Fibroblast of lung (primary cell): ENCODE measurements around the gene FKBP8. TPM values are rescaled to one million over a fixed set of nuclear protein-coding genes. Genes with fewer than 3 reads are reported as not detected.

ENCODE experiments used
- DNase-seq, 2 donors: peaks; one replicate each; pipeline versions ENCODE4 v3.0.0 to v3.0.0-alpha.2; 2010; ENCODE audit warnings: low read depth in 2 of 2
- H2AFZ ChIP-seq: 2 replicates; pipeline ENCODE4 v1.5.1; 2012; ENCODE audit warnings: low read length, control low read depth, inconsistent platforms
- H3K27ac ChIP-seq: 2 replicates; pipeline ENCODE4 v1.5.1; 2011; ENCODE audit warnings: low read length, control low read depth; ENCODE audit not compliant: insufficient read depth
- H3K27me3 ChIP-seq: 2 replicates; pipeline ENCODE4 v1.5.1; 2011; ENCODE audit warnings: mild to moderate bottlenecking, low read length; ENCODE audit not compliant: control insufficient read depth, insufficient read depth
- H3K36me3 ChIP-seq: 2 replicates; pipeline ENCODE4 v1.5.1; 2011; ENCODE audit warnings: low read length; ENCODE audit not compliant: control insufficient read depth, insufficient read depth
- H3K4me1 ChIP-seq: 2 replicates; pipeline ENCODE4 v1.5.1; 2011; ENCODE audit warnings: low read length; ENCODE audit not compliant: control insufficient read depth, insufficient read depth; ENCODE audit errors: extremely low read depth
- H3K4me2 ChIP-seq: 2 replicates; pipeline ENCODE4 v1.5.1; 2011; ENCODE audit warnings: low read length, control low read depth; ENCODE audit not compliant: insufficient read depth; ENCODE audit errors: extremely low read depth
- H3K4me3 ChIP-seq, 4 experiments: fragments of 200-600 bp in 1 of 4; sonication (generic) in 1 of 4; replicated peaks in 1 of 4; 2 replicates each; pipeline ENCODE4 v1.5.1; 2011 to 2016; ENCODE audit warnings: low read length in 4 of 4, low read depth in 3 of 4, mild to moderate bottlenecking in 3 of 4, control low read depth in 2 of 4, inconsistent platforms in 1 of 4, mixed read lengths in 1 of 4; ENCODE audit not compliant: insufficient read depth in 1 of 4; ENCODE audit errors: control extremely low read depth in 1 of 4
- H3K79me2 ChIP-seq: 2 replicates; pipeline ENCODE4 v1.5.1; 2012; ENCODE audit warnings: mild to moderate bottlenecking, low read length, inconsistent platforms; ENCODE audit not compliant: control insufficient read depth, insufficient read depth
- H3K9ac ChIP-seq: 2 replicates; pipeline ENCODE4 v1.5.1; 2011; ENCODE audit warnings: mild to moderate bottlenecking, low read length, control low read depth; ENCODE audit not compliant: insufficient read depth
- H3K9me3 ChIP-seq: 2 replicates; pipeline ENCODE4 v1.5.1; 2012; ENCODE audit warnings: low read depth, low read length; ENCODE audit not compliant: control insufficient read depth, insufficient read depth
- H4K20me1 ChIP-seq: 2 replicates; pipeline ENCODE4 v1.5.1; 2011; ENCODE audit warnings: low read length; ENCODE audit not compliant: control insufficient read depth, insufficient read depth; ENCODE audit errors: extremely low read depth
- EZH2 ChIP-seq: IDR thresholded peaks from 2 replicates; pipeline ENCODE4 v1.5.1; 2012; ENCODE audit warnings: low read length, control low read depth, mild to moderate bottlenecking; ENCODE audit errors: missing control alignments
- polyA plus RNA-seq, 2 donors: library from polyadenylated mRNA; depleted of rRNA in 1 of 2; stranded (reverse) in 1 of 2; unstranded in 1 of 2; fragments of >200 nt; gene quantifications; 2 replicates each; pipeline ENCODE4 v1.2.1, GENCODE V29; 2011 to 2012; ENCODE audit warnings: missing spikeins in 1 of 2
- total RNA-seq: library from RNA; depleted of rRNA; stranded (reverse); fragments of >200 nt; gene quantifications from 2 replicates; pipeline ENCODE4 v1.2.1, GENCODE V29; 2014
- TF ChIP-seq, protein P1 (sequence below), 2 donors: IDR thresholded peaks in 1 of 2; conservative IDR thresholded peaks in 1 of 2; 1 replicate in 1 of 2; 2 replicates in 1 of 2; pipeline ENCODE4 v1.5.1; 2011 to 2012; ENCODE audit warnings: low read length in 2 of 2, control low read depth in 1 of 2, inconsistent platforms in 1 of 2, low read depth in 1 of 2, mild to moderate bottlenecking in 1 of 2

The FKBP8 gene
- total and polyA plus RNA-seq, 2 donors (not counting 1 experiment from before 2014, with no cell fraction given): 135 to 289 TPM

- Histone ChIP-seq H3K4me2 (no peak overlapping the region), H3K9me3 (no peaks in the 10 kb centered on the region), H2AFZ (no peak overlapping the region), H3K27me3 (no peaks in the 10 kb centered on the region), H3K4me3 (no peak overlapping the region), H3K79me2 (peaks cover 80% of the 10 kb centered on the region), H3K9ac (no peak overlapping the region), H3K27ac (no peak overlapping the region), H3K36me3 (no peaks in the 10 kb centered on the region), H4K20me1 (no peaks in the 10 kb centered on the region), H3K4me1 (peaks cover 10% of the 10 kb centered on the region)
- no peak for DNase-seq
- TF ChIP-seq EZH2: no peak
- TF ChIP-seq, protein P1, sequence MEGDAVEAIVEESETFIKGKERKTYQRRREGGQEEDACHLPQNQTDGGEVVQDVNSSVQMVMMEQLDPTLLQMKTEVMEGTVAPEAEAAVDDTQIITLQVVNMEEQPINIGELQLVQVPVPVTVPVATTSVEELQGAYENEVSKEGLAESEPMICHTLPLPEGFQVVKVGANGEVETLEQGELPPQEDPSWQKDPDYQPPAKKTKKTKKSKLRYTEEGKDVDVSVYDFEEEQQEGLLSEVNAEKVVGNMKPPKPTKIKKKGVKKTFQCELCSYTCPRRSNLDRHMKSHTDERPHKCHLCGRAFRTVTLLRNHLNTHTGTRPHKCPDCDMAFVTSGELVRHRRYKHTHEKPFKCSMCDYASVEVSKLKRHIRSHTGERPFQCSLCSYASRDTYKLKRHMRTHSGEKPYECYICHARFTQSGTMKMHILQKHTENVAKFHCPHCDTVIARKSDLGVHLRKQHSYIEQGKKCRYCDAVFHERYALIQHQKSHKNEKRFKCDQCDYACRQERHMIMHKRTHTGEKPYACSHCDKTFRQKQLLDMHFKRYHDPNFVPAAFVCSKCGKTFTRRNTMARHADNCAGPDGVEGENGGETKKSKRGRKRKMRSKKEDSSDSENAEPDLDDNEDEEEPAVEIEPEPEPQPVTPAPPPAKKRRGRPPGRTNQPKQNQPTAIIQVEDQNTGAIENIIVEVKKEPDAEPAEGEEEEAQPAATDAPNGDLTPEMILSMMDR (conservative IDR thresholded peaks at IDR 0.05 in 1 of 2, IDR thresholded peaks at IDR 0.05 in 1 of 2; ENCODE audit: low read depth in 1 of 2, low read length in 2 of 2): no peak
Observed at GRCh38 chr19:18489627-18490184, 53.7 kb downstream of the FKBP8 start.

DNA sequence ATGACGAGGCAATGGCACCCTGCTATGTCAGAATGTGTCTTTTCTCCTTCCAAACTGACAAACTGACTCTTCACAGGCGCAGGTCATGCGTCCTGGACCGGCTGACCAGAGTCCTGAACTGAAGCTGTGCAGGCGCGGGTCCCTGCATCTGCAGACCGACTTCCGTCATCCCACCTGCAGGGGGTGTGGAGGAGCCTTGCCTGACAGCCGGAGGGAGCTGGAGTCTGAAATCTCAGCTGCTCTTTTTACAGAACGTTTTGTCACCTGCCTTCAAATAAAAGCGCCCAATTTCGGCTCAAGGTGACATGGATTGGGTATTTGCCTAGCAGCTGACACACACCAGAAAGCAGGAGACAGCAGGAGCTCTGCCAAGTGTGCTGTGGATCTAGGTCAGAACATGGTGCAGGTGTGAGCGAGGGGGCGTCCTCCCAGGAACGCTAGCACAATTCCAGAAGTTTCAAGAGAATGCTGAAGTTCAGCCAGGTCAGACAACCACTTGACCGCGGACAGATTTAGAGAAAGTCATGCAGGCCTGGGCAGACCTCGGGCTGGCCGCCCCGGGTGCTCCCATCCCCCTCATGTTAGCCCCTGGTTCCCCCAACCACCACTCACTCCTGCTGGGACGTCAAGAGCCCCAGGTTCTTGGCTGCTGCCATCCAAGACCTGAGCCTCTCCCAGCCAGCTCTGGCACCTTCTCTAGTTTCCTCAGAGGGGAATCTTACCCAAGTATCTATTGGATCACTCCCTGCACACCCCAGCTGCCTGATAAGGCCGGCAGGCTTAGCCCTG lies 54.3 kb downstream of the FKBP8 start:
- H3K27ac ChIP-seq: no peak overlapping the region
- no peak overlapping the region for H3K4me2 ChIP-seq
- no peak overlapping the region for H3K4me3 ChIP-seq
- no peak overlapping the region for H3K9ac ChIP-seq
- H3K4me1 ChIP-seq: peaks cover 8% of the 10 kb centered on the region
- H2AFZ ChIP-seq: no peak overlapping the region
- no peak for TF ChIP-seq EZH2
- TF ChIP-seq, protein P1 (conservative IDR thresholded peaks at IDR 0.05 in 1 of 2, IDR thresholded peaks at IDR 0.05 in 1 of 2; ENCODE audit: low read depth in 1 of 2, low read length in 2 of 2): peak in 1 of 2 donors; percentile 27
- no peaks in the 10 kb centered on the region for H3K9me3 ChIP-seq
- H3K27me3 ChIP-seq: no peaks in the 10 kb centered on the region
- H3K36me3 ChIP-seq: no peaks in the 10 kb centered on the region
- H4K20me1 ChIP-seq: no peaks in the 10 kb centered on the region
- no peak for DNase-seq
- peaks cover 81% of the 10 kb centered on the region for H3K79me2 ChIP-seq

DNA sequence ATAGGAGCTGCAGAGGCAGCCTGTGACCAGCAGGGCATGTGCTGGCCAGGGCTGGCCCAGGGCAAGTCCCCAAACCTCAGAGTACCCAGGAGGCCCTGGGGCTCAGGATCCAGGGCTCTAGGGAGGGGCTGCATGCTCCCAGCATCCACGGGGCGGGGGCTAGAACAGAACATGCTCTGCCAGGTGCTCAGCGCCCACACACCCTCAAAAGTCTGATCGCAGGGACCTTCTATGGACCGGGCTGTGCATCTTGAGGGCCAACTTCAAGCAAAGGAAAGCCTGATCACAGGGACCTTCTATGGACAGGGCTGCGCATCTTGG lies 55.0 kb downstream of the FKBP8 start:
- TF ChIP-seq, protein P1 (conservative IDR thresholded peaks at IDR 0.05 in 1 of 2, IDR thresholded peaks at IDR 0.05 in 1 of 2; ENCODE audit: low read depth in 1 of 2, low read length in 2 of 2): peak; percentile 31 to 39
- TF ChIP-seq EZH2: no peak
- Histone ChIP-seq H3K9ac (no peak overlapping the region), H3K36me3 (no peaks in the 10 kb centered on the region), H3K79me2 (peaks cover 80% of the 10 kb centered on the region), H3K9me3 (no peaks in the 10 kb centered on the region), H3K4me1 (peaks cover 7% of the 10 kb centered on the region), H3K4me3 (no peak overlapping the region), H2AFZ (no peak overlapping the region), H3K27ac (no peak overlapping the region), H3K4me2 (no peak overlapping the region), H4K20me1 (no peaks in the 10 kb centered on the region), H3K27me3 (no peaks in the 10 kb centered on the region)
- no peak for DNase-seq
